Stimulated activated naive CD4-positive, alpha-beta T cell treated with Interleukin-2 at 50 U/mL for 16 hours (primary cell): ENCODE data around the gene MYH10.

ENCODE experiments used
- DNase-seq: peaks from one replicate; lab custom pipeline; 2025; lab: John Stamatoyannopoulos, UW

The MYH10 gene

DNA sequence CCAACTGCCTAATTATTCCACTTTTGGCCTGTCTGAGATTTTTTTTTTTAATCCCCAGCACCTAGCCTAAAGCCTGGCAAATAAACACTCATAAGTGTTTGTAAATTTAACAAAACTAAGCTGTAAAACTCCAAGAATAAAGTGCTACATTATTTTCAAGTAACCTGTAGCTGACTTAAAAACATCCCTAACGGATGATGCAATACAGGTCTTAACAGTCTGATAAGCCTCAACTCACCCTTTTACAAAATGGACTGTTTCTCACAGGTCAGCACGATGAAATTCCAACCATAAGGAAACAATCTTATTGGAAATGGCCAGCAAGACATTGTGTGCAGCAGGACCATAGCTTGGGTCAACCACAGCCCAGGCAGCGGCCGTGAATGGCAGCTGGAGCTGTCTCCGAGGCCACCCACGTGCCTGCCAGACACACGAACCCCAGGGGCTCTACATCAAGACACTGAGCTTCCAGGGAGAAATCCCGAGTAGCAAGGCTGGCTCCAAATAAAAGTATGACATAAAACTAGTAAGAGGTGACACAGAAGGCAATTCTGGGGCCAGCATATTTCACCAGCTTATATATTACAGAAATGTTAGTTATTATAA lies 135.9 kb downstream of the MYH10 start:
- DNase-seq: no peak

DNA sequence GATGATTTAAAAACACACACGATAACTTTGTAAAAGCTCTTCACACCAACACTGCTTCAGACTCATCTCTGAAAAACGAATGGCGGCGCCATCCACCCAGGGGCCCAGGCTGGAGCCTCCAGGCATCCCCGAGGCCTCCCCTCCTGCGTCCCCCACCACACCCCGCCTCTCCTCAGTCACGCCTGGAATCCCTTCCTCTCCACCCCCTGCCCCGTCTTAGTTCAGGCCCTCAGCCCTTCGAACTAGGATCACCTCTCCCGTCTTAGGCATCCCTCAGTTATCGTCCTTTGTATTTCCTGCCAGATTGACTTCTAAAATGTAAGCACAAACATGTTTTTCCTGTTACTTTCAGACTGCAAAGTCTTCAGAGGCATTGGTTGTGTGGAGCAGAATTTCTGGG lies 136.5 kb downstream of the MYH10 start:
- DNase-seq: no peak

DNA sequence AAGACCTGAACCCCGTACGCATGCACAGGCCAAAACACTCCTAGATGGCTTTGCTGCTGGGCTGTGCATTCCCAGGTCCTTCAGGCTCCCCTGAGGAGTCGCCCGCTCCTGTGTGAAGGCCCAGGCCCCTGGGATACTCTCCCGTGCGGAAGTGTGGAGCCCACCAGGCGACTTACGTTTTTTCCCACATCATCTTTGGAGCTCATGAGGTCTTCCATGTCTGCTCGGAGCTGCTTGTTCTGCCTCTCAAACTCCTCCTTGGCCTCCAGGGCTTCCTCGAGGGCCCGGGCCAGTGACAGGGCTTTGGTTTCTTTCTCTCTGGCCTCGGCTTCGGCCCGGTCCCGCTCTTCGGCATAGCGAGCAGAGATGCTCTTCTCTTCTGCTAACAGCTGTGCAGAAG lies 138.4 kb downstream of the MYH10 start:
- DNase-seq: no peak

DNA sequence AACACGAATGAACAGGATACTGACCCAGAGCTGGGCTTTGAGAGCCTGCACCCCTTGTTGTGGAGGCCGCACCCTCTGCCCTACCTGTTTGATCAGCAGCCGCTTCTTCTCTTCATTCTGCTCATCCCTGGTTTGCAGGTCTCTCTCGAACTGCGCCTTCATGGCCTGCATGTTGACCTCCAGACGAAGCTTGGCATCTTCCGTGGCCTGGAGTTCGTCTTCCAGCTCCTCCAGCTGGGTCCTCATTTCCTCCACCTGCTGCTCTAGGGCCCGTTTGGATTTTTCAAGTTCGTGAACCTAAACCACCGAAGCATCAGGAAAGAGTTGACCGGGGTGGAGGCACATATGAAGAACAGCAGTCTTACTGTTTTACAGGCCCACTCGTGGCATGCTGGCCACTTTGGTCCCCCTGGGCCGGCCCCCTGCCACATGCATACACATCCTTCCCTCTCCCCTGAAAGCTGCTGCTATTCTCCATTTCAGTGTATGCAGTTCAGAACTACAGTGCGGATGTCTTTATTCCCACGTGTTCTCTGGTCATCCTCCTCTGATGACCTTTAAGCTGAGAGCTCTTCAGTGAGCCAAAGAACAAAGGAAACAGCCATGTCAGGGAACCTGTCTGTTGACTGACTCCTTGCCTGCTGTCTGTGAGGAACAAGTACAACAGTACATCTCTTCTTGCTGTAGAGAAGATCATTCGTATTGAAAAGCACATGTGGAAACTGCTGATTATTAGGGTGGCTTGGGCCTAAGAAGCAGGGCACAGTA lies 140.1 kb downstream of the MYH10 start:
- DNase-seq: no peak

DNA sequence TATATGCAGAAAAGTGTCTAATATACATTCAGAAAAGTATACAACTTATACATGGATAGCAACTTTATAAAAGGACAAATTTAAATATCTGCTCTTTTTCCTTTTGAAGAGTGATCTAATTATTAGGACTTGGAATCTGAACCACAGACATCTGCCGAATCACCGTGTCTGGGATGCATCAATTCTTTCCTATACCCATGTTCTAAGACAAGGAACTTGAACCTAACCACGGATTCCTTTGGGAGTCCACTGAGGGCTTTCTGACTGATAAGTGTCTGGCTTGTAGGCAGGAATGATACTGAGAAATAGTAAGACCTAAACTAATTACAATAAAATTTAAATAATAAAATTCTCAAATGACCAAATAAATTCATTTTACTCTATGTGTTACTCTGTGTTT lies 140.7 kb downstream of the MYH10 start:
- DNase-seq: no peak

DNA sequence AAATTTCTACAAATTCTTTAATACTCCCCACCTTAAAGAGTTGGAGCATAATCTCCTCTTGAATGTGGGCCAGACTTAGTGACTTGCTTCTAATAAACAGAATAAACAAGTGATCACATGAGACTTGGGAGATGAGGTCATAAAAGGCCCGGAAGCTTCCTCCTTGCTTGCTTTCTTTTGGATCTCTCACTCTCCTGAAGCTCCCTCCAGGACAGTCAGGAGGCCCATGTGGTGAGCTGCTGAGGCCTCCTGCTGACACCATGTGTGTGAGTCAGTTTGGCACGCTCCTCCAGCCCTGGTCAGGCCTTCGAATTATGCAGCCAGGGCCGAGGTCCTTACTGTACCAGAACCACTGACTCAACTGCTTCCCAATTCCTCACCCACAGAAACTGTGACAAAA lies 141.6 kb downstream of the MYH10 start:
- no peak for DNase-seq

DNA sequence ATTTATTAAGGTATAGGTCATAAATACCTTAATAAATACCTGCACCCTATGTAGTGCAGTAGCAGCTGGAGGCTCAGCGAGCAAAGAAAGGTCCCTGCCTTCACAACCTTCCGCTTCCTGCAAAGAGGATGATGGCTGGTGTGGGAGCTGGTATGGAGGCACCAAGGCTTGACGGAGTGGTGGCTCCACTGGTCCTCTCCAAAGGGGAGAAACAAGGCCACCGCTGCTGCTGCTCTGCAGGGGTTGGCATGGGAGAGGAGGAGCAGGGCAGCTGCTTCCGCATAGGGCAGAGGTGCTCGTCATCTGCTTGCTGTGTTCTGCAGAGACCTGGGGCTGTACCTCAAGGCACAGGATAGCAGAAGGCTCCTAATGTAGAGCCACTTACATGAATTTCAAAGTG lies 142.0 kb downstream of the MYH10 start:
- DNase-seq: no peak

DNA sequence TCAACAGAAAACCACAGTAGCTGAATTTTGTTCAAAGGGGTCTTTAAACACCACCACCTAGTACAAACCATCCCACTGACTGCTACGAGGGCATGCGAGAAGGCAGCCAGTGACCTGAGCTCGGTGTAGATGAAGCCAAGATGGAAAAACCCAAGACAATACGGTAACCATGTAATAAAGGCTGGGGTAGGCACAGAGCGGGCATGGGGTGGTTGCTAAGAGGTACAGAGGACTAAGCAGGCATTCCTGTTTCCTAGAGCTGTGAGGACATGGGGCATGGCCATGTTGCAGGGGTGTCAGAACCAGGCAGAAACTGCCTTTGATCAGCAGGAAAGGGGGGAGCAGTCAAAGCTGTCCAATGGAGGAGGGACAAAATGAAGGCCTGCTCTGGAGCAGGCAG lies 142.8 kb downstream of the MYH10 start:
- DNase-seq: no peak

DNA sequence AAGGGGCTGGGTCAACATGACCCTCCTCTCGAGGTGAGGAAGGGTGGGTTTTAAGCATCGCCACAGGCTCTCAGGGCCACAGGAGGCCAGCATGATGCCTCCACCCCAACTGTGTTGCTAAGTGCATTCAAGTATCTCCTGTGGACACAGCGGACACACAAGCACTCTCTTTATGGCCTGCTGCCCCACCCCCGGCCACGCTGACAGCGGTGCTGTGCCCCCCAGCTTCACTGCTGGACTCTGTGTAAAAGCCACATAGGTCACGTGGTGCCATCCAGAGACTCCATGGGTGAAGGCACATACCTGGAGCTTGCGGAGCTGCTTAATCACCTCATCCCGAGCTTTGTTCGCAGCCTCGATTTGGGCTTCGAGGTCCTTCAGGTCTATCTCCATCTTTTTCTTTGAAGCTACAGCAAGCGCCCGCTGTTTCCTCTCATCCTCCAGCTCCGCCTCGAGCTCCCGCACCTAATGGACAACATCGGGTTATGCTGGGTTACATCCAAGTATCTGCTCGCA lies 143.3 kb downstream of the MYH10 start:
- DNase-seq: no peak

DNA sequence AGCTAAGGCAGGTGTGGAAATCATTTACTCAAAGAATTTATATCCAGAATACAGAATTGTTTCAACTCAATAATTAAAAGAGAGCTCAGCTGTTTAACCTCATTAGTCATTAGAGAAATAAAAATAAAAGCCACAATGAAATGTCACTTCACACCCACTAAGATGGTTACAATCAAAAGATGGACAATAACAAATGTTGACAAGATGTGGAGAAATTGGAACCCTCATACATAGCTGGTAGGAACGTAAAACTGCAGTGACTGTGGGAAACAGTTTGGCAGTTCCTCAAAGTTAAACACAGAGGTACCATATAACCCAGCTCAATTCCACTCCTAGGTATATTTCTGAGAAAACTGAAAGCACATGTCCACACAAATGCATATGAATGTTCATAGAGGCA lies 145.0 kb downstream of the MYH10 start:
- DNase-seq: no peak

DNA sequence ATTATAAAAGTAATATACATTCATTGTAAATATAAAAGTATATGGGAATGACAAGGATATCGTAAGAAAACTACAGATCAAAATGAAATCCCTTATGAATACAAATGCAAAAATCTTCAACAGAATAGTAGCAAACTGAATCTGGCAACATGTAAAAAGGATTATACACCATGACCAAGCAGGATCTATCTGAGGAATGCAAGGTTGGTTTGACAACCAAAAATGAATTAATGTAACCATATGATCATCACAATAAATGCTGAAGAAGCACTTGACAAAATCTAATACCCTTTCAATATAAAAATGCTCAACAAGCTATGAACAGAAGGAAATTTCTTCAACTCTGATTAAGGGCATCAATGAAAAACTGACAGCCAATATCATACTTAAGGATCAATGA lies 146.1 kb downstream of the MYH10 start:
- DNase-seq: no peak

DNA sequence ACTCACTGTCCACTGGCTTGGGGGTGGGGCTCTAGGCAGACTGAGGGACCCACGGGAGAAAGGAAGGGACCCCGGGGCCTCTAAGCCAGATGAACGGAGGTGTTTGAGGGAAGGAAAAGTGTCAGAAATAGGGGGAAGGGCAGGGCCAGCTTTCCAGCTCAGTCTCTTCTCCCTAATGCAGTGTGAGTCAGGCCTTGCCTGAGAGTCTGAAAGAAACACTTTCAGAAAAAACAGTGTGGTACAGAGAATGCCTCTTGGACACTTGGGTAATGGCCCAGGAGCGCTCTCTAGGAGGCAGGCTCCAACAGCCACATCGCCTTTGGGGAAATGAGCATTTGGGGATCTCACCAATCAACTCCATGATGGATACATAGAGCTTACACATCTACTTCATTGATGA lies 148.0 kb downstream of the MYH10 start:
- no peak for DNase-seq

DNA sequence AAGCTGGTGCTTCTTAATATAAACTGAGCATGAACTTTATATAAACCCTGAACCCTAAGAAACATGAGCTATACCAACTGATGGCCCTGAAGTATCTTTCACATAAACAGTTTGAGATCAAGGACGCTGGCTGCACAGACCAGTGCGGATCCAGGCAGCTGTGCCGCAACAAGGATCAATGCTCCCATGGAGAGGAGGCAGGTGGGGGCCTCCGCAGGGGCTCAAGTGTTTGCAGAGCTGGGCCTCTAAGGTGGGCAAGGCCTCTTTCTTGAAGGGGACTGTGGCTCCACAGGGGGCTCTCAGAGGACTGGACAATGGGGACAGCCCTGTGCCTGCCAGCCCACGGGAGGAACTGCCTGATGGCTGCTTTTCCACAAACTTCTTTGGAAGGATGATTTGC lies 148.8 kb downstream of the MYH10 start:
- DNase-seq: no peak

DNA sequence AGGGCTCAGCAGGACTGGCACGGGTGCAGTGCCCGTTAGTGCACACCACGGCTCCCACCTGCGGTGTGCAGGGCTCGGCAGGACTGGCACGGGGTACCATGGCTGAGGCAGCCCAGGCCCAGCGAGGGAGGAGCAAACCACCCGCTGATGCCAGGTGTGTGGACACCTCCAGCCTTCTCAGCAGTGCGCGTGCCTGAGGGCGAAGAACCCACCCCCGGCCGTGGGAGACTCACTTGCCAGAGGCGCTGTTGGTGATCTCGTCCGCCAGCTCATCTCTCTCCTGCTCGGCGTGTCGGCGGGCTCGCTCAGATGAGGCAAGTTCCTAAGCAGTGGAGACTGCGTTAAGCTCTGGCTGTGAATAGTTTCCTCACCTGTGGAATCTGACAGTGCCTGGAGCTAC lies 149.4 kb downstream of the MYH10 start:
- DNase-seq: no peak

DNA sequence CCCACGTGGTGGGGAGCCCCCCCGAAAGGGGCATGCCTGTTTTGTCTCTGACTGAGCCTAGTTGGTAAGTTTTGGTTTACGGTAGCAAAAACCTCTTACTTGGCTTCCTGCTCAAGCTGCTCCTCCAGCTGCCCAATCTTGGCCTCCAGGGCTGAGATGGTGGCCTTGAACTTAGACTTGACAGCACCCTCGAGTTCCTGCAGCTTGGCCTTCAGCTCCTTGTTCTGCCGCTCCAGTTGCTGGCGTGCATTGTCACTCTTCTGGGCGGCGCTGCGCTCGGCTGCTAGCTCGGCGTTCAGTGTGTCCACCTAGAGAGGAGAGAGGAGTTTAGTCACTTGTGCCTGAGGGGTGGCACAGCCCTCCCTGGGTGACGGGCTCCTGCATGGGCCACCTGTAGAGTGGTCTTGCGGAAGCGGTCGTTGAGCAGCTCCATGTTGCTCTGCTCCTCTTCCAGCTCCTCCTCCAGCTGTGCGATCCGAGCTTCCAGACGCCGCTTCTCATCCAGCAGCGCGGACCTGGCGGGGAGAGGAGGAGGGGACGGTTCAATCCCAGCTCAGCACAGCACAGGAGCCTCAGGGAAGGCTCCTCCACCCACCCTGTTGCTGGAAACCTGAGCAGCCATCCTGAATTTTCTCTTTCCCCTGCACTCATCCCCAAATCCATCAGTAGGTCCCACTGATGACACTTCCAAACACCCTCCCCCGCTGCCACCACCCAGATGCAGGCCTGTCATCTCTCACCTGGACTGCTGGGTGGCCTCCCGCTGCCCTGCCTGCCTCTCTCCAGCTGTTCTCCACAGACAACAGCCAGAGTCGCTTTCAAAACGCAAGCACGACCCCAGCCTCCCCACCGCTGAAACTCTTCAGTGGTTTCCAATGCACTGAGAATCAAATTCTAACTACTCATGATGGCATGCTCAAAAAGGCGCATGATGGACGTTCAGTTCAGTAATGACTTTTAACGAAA lies 150.2 kb downstream of the MYH10 start:
- DNase-seq: no peak

DNA sequence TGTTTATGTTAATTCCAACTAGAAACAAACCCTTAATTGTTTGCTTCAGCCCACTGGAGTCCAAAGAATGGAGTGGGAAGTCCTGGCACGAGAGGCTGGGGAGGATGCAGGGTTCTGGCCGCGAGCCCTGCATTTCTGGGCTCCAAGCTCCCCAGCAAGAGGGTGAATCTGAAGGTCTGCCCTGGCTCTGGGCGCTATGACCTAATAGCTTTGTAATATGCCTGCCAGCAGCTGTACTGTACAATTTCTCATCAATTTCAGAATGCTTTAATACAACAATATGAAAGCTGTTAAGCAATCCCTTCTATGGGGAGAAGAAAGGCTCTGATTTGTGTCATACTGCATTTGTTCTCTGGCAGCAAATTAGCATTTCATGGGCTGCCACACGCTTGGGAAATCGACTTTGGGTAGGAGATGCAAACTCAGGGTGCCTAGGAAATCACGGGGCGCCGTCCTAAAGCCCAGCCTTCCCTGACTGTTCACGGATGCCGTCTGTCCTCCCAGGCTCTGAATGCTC lies 151.0 kb downstream of the MYH10 start:
- DNase-seq: no peak

DNA sequence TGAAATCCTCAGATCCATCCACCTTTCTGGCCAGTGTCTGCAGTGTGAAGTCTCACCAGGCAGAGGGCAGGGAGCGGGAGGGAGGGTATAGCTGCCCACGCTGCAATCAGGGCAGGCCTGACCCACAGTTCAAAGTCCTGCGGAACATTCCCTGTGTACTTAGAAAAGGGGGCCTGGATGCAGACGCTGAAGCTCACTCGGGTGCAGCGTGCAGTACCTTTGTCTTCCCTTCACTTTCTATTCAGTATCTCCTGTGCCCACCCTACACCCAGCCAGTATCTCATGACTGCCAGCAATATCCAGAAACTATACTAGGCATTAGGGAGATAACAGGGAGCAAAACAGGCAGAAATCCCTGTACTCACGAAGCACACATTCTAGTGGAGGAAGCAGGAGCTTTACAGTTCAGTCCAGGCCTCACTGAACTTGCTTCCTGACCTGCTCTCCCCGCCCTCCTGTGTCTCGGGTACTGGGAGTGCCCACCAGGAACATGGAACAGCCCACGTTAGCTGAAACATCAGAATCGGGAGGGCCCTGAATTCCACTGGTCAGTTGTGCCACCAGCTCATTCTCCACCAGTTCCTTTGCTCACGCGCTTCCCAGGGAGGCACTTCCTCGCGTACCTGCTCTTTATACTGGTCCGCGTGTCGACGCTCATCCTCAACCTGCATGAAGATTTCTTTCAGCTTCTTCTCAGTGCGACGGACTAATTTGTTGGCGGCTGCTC lies 152.6 kb downstream of the MYH10 start:
- DNase-seq: no peak

DNA sequence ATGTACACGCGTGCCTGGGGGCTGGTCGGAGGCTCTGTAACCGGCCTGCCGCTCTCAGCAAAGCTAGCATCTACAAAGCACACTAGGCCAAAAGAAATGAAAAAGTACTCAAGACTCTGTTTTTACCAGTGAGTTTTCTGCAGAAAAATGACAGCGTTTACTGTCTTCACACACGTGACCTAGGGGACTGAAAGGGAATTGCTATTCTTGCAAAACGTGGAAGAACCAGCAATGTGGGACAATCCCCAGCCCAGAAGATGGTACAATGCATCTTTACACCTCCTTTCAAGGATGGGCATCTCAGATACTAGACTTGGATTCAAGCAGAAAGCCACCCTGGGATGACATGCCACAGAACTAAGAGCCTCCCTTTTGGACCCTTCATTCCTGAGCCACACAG lies 153.4 kb downstream of the MYH10 start:
- no peak for DNase-seq

DNA sequence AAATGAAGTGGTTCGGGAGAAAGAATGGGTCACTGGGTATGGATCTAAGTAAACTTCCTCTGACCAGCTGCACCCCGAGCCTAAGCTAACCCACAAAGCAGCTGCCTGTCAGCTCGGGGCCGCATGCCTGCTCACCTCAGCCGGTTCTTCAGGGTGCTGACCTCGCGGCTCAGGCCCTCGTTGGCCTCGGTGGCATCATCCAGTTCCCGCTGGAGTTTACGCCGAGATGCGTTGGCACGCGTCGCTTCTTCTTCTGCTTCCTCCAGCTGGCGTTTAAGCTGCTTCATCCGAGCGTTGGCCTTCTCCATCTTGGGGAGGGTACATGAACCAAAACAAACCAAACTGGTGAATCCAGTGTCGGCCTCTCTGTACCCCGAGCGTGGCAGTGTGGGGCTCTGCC lies 153.8 kb downstream of the MYH10 start:
- DNase-seq: no peak

DNA sequence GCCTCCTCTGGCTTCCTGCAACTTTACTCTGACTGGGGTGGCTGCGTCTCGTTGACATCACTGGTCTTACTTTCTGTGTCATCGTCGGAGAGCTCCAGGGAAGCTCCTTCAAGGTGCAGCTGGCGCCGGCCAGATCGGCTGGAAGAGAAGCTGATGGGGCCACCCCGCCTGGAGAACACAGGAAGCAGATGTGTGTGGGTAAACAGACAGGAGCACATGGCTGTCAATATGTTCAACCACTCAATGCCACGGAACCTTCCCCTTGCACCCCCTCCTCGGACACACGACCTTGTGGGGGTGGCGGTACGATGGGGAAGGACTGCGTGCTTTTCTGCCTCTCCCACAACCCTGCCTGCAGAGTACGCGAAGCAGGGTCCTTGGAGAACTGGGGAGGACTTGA lies 154.7 kb downstream of the MYH10 start:
- no peak for DNase-seq

DNA sequence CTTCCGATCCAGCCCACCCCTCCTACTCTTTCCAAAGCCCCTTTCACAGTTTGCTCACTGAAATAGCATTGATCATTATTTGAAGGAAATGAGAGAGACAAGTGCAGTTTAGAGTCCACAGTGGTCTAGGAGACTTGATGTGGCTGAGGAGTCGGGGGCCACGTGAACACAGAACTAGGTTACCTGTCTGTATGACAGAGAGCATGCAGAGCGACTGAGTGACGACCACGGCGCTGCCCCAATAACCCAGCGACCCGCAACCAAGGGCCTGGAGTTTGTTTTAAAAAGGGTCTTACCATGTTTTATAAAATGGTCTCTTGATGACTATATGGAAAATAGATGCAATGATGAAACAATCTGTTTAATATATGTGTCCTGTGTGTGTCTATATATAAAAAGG lies 155.3 kb downstream of the MYH10 start:
- no peak for DNase-seq

DNA sequence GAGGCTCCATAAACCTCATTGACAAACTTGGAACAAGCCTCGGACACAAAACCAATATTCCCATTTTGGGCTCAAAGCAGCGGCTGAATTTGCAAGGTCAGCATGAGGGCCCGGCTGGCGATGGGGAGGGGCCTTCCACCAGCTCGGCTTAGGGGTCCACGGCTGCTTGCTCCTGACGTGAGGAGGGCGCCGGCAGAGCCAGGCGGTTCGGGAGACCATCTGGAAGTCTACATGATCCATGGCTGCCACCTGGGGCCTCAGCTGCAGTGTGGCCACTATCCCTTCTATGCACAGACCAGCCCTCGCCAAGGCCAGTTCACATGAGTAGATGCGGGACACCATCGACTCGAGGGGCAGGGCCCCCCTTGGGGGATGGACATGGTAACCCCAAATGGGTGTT lies 155.7 kb downstream of the MYH10 start:
- no peak for DNase-seq
